GM23338 (cell line): ENCODE measurements around the gene FAM174C. TPM values are rescaled to one million over a fixed set of nuclear protein-coding genes. Genes with fewer than 3 reads are reported as not detected.

Experiments
- ATAC-seq: fragments of 200-7000 bp; cut with Tn5 transposase; 3 replicates; pipeline ENCODE4 v1.9.1; 2020
- DNase-seq: peaks from one replicate; pipeline ENCODE4 v3.0.0-alpha.2; 2015; ENCODE audit warnings: low spot score
- H2AFZ ChIP-seq: fragments of 200-600 bp; sonication (generic); 2 replicates; pipeline ENCODE4 v1.8.0; 2016; ENCODE audit warnings: antibody characterized with exemption, mild to moderate bottlenecking, moderate library complexity
- H3F3A ChIP-seq: fragments of 200-600 bp; sonication (generic); replicated peaks from 2 replicates; pipeline ENCODE4 v1.8.0; 2017; ENCODE audit warnings: antibody characterized with exemption, mixed run types, low read depth
- H3K27ac ChIP-seq: fragments of 200-600 bp; sonication (generic); 2 replicates; pipeline ENCODE4 v1.6.1; 2016; ENCODE audit warnings: low read depth
- H3K27me3 ChIP-seq: fragments of 200-600 bp; sonication (generic); 2 replicates; pipeline ENCODE4 v1.8.0; 2016; ENCODE audit warnings: mild to moderate bottlenecking, mixed run types, moderate library complexity; ENCODE audit not compliant: insufficient read depth
- H3K36me3 ChIP-seq: fragments of 200-600 bp; sonication (generic); 2 replicates; pipeline ENCODE4 v1.8.0; 2016; ENCODE audit warnings: mild to moderate bottlenecking; ENCODE audit not compliant: insufficient read depth
- H3K4me1 ChIP-seq: fragments of 200-600 bp; sonication (generic); 2 replicates; pipeline ENCODE4 v1.8.0; 2016; ENCODE audit warnings: mild to moderate bottlenecking, moderate library complexity; ENCODE audit not compliant: insufficient read depth
- H3K4me2 ChIP-seq: fragments of 200-600 bp; sonication (generic); 2 replicates; pipeline ENCODE4 v1.7.1; 2017; ENCODE audit warnings: mixed run types
- H3K4me3 ChIP-seq: fragments of 200-600 bp; sonication (generic); 2 replicates; pipeline ENCODE4 v1.6.1; 2016; ENCODE audit warnings: mixed run types
- H3K79me2 ChIP-seq: fragments of 200-600 bp; sonication (generic); replicated peaks from 2 replicates; pipeline ENCODE4 v1.8.0; 2017; ENCODE audit warnings: mild to moderate bottlenecking; ENCODE audit not compliant: insufficient read depth
- H3K9me2 ChIP-seq: fragments of 200-600 bp; sonication (generic); 2 replicates; pipeline ENCODE4 v1.8.0; 2017; ENCODE audit not compliant: insufficient read depth
- H4K20me1 ChIP-seq: fragments of 200-600 bp; sonication (generic); replicated peaks from 2 replicates; pipeline ENCODE4 v1.8.0; 2017; ENCODE audit warnings: mild to moderate bottlenecking; ENCODE audit not compliant: insufficient read depth
- H3K27ac Mint-ChIP-seq: 2 replicates; pipeline ENCODE4 v1.8.0; 2020; ENCODE audit warnings: inconsistent platforms, mild to moderate bottlenecking, moderate library complexity, mixed read lengths
- H3K27me3 Mint-ChIP-seq: 3 replicates; pipeline ENCODE4 v1.8.0; 2022; ENCODE audit warnings: low read depth, mild to moderate bottlenecking, moderate library complexity, mixed read lengths, inconsistent platforms; ENCODE audit not compliant: insufficient read depth, poor library complexity
- H3K36me3 Mint-ChIP-seq: 3 replicates; pipeline ENCODE4 v1.8.0; 2021; ENCODE audit warnings: low read depth, mild to moderate bottlenecking, inconsistent platforms, moderate library complexity, mixed read lengths
- H3K4me1 Mint-ChIP-seq: 3 replicates; pipeline ENCODE4 v1.8.0; 2020; ENCODE audit warnings: mild to moderate bottlenecking, inconsistent platforms, mixed read lengths
- H3K4me3 Mint-ChIP-seq: 3 replicates; pipeline ENCODE4 v1.8.0; 2021; ENCODE audit warnings: moderate library complexity, mild to moderate bottlenecking, inconsistent platforms, mixed read lengths
- H3K9me3 Mint-ChIP-seq: 3 replicates; pipeline ENCODE4 v1.8.0; 2020; ENCODE audit warnings: moderate library complexity, mild to moderate bottlenecking, inconsistent platforms, mixed read lengths
- CREB1 ChIP-seq: fragments of 250-450 bp; sonication (Bioruptor Pico); IDR thresholded peaks from 2 replicates; pipeline ENCODE4 v1.5.0; 2020; ENCODE audit warnings: low read depth, mild to moderate bottlenecking, moderate library complexity
- EZH2 ChIP-seq: fragments of 200-600 bp; sonication (generic); IDR thresholded peaks from one replicate; pipeline ENCODE4 v1.8.0; 2017; ENCODE audit warnings: antibody characterized with exemption, mild to moderate bottlenecking, low read depth; ENCODE audit not compliant: unreplicated experiment
- EZH2phosphoT487 ChIP-seq: fragments of 200-600 bp; sonication (generic); IDR thresholded peaks from one replicate; pipeline ENCODE4 v1.8.1; 2018; ENCODE audit warnings: antibody characterized with exemption; ENCODE audit not compliant: unreplicated experiment
- JUNB ChIP-seq: IDR thresholded peaks from one replicate; pipeline ENCODE4 v1.6.1; 2016; ENCODE audit warnings: antibody characterized with exemption; ENCODE audit not compliant: unreplicated experiment
- NANOG ChIP-seq: IDR thresholded peaks from 2 replicates; pipeline ENCODE4 v1.6.1; 2016; ENCODE audit warnings: antibody characterized with exemption, borderline replicate concordance
- POLR2AphosphoS5 ChIP-seq: IDR thresholded peaks from 2 replicates; pipeline ENCODE4 v1.6.1; 2016; ENCODE audit warnings: antibody characterized with exemption, low read depth
- STAT1 ChIP-seq: IDR thresholded peaks from one replicate; pipeline ENCODE4 v1.6.1; 2016; ENCODE audit warnings: antibody characterized with exemption; ENCODE audit not compliant: unreplicated experiment
- ZNF114 ChIP-seq: fragments of 250-450 bp; sonication (Bioruptor Pico); IDR thresholded peaks from 2 replicates; pipeline ENCODE4 v1.5.0; 2020; ENCODE audit warnings: mild to moderate bottlenecking, moderate library complexity
- ZNF331 ChIP-seq: fragments of 250-450 bp; sonication (Bioruptor Pico); IDR thresholded peaks from 2 replicates; pipeline ENCODE4 v1.5.0; 2020; ENCODE audit warnings: low read depth, mild to moderate bottlenecking, moderate library complexity
- polyA plus RNA-seq: library from polyadenylated mRNA; unstranded; fragments of >200 nt; fragmentation: Nextera tagmentation; extraction: Ambion mirVana; gene quantifications from 2 replicates; pipeline ENCODE4 v1.2.1, GENCODE V29; 2016
- total RNA-seq: library from RNA; depleted of rRNA; stranded (reverse); fragments of >200 nt; shearing (Covaris generic); gene quantifications from 2 replicates; pipeline ENCODE4 v1.2.3, GENCODE V29; 2014
- TF ChIP-seq, protein P1 (sequence below): IDR thresholded peaks from 2 replicates; pipeline ENCODE4 v1.6.1; 2016; ENCODE audit warnings: antibody characterized with exemption
- TF ChIP-seq, protein P2 (sequence below): IDR thresholded peaks from one replicate; pipeline ENCODE4 v1.6.1; 2018; ENCODE audit warnings: antibody characterized with exemption; ENCODE audit not compliant: unreplicated experiment
- TF ChIP-seq, protein P3 (sequence below), 2 experiments: fragments of 200-600 bp in 1 of 2; sonication (generic) in 1 of 2; conservative IDR thresholded peaks; 2 replicates each; pipeline versions ENCODE4 v1.5.1 to v1.6.1; 2016 to 2017; ENCODE audit warnings: antibody characterized with exemption in 2 of 2, low read depth in 2 of 2, mild to moderate bottlenecking in 2 of 2, moderate library complexity in 1 of 2
- TF ChIP-seq, protein P4 (sequence below): fragments of 250-450 bp; sonication (Bioruptor Pico); IDR thresholded peaks from 2 replicates; pipeline ENCODE4 v1.5.0; 2020; ENCODE audit warnings: mild to moderate bottlenecking, moderate library complexity

FAM174C gene
- total and polyA plus RNA-seq, 2 experiments from 2014 or later: 60.4 to 68.0 TPM

- ATAC-seq: no peak
- Mint-ChIP-seq H3K27ac (no peak overlapping the region), H3K4me3 (no peak overlapping the region)
Measured at GRCh38 chr19:1300744-1301490, 25.6 kb downstream of the FAM174C start.

More at GRCh38 chr19:1300744-1301490, 25.6 kb downstream of the FAM174C start:
- H2AFZ ChIP-seq: no peak overlapping the region
- H3K27ac ChIP-seq: no peak overlapping the region
- peaks cover 8% of the 10 kb centered on the region; the same call in 1 of the 2 replicates for H3F3A ChIP-seq
- no peaks in the 10 kb centered on the region for H4K20me1 ChIP-seq
- H3K4me1 Mint-ChIP-seq: no peaks in the 10 kb centered on the region; the same call in 2 of the 3 replicates
- no peaks in the 10 kb centered on the region for H3K4me1 ChIP-seq
- DNase-seq: no peak
- no peaks in the 10 kb centered on the region for H3K9me3 Mint-ChIP-seq
- no peaks in the 10 kb centered on the region for H3K79me2 ChIP-seq
- no peak for TF ChIP-seq EZH2phosphoT487
- TF ChIP-seq, protein P1, sequence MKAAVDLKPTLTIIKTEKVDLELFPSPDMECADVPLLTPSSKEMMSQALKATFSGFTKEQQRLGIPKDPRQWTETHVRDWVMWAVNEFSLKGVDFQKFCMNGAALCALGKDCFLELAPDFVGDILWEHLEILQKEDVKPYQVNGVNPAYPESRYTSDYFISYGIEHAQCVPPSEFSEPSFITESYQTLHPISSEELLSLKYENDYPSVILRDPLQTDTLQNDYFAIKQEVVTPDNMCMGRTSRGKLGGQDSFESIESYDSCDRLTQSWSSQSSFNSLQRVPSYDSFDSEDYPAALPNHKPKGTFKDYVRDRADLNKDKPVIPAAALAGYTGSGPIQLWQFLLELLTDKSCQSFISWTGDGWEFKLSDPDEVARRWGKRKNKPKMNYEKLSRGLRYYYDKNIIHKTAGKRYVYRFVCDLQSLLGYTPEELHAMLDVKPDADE: no peak
- TF ChIP-seq ZNF331 (CRISPR knock-in tag): no peak
- TF ChIP-seq, protein P2, sequence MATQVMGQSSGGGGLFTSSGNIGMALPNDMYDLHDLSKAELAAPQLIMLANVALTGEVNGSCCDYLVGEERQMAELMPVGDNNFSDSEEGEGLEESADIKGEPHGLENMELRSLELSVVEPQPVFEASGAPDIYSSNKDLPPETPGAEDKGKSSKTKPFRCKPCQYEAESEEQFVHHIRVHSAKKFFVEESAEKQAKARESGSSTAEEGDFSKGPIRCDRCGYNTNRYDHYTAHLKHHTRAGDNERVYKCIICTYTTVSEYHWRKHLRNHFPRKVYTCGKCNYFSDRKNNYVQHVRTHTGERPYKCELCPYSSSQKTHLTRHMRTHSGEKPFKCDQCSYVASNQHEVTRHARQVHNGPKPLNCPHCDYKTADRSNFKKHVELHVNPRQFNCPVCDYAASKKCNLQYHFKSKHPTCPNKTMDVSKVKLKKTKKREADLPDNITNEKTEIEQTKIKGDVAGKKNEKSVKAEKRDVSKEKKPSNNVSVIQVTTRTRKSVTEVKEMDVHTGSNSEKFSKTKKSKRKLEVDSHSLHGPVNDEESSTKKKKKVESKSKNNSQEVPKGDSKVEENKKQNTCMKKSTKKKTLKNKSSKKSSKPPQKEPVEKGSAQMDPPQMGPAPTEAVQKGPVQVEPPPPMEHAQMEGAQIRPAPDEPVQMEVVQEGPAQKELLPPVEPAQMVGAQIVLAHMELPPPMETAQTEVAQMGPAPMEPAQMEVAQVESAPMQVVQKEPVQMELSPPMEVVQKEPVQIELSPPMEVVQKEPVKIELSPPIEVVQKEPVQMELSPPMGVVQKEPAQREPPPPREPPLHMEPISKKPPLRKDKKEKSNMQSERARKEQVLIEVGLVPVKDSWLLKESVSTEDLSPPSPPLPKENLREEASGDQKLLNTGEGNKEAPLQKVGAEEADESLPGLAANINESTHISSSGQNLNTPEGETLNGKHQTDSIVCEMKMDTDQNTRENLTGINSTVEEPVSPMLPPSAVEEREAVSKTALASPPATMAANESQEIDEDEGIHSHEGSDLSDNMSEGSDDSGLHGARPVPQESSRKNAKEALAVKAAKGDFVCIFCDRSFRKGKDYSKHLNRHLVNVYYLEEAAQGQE: no peak
- TF ChIP-seq CREB1: no peak
- TF ChIP-seq EZH2: no peak
- TF ChIP-seq, protein P3, sequence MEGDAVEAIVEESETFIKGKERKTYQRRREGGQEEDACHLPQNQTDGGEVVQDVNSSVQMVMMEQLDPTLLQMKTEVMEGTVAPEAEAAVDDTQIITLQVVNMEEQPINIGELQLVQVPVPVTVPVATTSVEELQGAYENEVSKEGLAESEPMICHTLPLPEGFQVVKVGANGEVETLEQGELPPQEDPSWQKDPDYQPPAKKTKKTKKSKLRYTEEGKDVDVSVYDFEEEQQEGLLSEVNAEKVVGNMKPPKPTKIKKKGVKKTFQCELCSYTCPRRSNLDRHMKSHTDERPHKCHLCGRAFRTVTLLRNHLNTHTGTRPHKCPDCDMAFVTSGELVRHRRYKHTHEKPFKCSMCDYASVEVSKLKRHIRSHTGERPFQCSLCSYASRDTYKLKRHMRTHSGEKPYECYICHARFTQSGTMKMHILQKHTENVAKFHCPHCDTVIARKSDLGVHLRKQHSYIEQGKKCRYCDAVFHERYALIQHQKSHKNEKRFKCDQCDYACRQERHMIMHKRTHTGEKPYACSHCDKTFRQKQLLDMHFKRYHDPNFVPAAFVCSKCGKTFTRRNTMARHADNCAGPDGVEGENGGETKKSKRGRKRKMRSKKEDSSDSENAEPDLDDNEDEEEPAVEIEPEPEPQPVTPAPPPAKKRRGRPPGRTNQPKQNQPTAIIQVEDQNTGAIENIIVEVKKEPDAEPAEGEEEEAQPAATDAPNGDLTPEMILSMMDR (conservative IDR thresholded peaks at IDR 0.05; ENCODE audit: low read depth in 2 of 2): no peak
- no peak for TF ChIP-seq POLR2AphosphoS5
- TF ChIP-seq, protein P4, sequence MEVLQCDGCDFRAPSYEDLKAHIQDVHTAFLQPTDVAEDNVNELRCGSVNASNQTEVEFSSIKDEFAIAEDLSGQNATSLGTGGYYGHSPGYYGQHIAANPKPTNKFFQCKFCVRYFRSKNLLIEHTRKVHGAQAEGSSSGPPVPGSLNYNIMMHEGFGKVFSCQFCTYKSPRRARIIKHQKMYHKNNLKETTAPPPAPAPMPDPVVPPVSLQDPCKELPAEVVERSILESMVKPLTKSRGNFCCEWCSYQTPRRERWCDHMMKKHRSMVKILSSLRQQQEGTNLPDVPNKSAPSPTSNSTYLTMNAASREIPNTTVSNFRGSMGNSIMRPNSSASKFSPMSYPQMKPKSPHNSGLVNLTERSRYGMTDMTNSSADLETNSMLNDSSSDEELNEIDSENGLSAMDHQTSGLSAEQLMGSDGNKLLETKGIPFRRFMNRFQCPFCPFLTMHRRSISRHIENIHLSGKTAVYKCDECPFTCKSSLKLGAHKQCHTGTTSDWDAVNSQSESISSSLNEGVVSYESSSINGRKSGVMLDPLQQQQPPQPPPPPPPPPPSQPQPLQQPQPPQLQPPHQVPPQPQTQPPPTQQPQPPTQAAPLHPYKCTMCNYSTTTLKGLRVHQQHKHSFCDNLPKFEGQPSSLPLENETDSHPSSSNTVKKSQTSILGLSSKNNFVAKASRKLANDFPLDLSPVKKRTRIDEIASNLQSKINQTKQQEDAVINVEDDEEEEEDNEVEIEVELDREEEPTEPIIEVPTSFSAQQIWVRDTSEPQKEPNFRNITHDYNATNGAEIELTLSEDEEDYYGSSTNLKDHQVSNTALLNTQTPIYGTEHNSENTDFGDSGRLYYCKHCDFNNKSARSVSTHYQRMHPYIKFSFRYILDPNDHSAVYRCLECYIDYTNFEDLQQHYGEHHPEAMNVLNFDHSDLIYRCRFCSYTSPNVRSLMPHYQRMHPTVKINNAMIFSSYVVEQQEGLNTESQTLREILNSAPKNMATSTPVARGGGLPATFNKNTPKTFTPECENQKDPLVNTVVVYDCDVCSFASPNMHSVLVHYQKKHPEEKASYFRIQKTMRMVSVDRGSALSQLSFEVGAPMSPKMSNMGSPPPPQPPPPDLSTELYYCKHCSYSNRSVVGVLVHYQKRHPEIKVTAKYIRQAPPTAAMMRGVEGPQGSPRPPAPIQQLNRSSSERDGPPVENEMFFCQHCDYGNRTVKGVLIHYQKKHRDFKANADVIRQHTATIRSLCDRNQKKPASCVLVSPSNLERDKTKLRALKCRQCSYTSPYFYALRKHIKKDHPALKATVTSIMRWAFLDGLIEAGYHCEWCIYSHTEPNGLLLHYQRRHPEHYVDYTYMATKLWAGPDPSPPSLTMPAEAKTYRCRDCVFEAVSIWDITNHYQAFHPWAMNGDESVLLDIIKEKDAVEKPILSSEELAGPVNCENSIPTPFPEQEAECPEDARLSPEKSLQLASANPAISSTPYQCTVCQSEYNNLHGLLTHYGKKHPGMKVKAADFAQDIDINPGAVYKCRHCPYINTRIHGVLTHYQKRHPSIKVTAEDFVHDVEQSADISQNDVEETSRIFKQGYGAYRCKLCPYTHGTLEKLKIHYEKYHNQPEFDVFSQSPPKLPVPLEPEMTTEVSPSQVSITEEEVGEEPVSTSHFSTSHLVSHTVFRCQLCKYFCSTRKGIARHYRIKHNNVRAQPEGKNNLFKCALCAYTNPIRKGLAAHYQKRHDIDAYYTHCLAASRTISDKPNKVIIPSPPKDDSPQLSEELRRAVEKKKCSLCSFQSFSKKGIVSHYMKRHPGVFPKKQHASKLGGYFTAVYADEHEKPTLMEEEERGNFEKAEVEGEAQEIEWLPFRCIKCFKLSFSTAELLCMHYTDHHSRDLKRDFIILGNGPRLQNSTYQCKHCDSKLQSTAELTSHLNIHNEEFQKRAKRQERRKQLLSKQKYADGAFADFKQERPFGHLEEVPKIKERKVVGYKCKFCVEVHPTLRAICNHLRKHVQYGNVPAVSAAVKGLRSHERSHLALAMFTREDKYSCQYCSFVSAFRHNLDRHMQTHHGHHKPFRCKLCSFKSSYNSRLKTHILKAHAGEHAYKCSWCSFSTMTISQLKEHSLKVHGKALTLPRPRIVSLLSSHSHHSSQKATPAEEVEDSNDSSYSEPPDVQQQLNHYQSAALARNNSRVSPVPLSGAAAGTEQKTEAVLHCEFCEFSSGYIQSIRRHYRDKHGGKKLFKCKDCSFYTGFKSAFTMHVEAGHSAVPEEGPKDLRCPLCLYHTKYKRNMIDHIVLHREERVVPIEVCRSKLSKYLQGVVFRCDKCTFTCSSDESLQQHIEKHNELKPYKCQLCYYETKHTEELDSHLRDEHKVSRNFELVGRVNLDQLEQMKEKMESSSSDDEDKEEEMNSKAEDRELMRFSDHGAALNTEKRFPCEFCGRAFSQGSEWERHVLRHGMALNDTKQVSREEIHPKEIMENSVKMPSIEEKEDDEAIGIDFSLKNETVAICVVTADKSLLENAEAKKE (CRISPR knock-in tag): no peak
- TF ChIP-seq NANOG: no peak
- no peak for TF ChIP-seq JUNB
- no peak for TF ChIP-seq ZNF114 (CRISPR knock-in tag)
- TF ChIP-seq STAT1: no peak
- H3K9me2 ChIP-seq: no peaks in the 10 kb centered on the region
- peaks cover 3% of the 10 kb centered on the region for H3K27me3 Mint-ChIP-seq
- H3K4me3 ChIP-seq: no peak overlapping the region
- no peaks in the 10 kb centered on the region for H3K36me3 Mint-ChIP-seq
- no peaks in the 10 kb centered on the region for H3K36me3 ChIP-seq
- no peaks in the 10 kb centered on the region for H3K27me3 ChIP-seq
- H3K4me2 ChIP-seq: no peak overlapping the region
